HG03520 (cell line): ENCODE results near the gene MYH11.
"Not testable (repeated sequence)": the region's sequence is repeated elsewhere in the genome, so short reads cannot be mapped to it uniquely, and the experiment has no call there.

Source experiments
- ATAC-seq: cut with Tn5 transposase; IDR thresholded peaks from one replicate; pipeline ENCODE4 v1.9.1; 2021; ENCODE audit warnings: mild to moderate bottlenecking, moderate library complexity; ENCODE audit not compliant: unreplicated experiment

The MYH11 gene

DNA sequence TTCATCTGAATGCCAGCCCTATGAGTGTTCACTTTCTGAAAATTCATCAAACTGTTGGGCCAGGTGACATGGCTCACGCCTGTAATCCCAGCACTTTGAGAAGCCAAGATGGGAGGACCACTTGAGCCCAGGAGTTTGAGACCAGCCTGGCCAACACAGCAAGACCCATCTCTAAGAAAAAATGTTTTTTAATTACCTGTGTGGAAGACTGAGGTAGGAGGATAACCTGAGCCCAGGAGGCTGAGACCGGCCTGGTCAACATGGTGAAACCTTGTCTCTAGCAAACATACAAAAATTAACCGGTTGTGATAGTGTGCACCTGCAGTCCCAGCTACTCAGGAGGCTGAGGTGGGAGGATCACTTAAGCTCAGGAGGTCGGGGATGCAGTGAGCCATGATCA, 10.3 kb downstream of the MYH11 start:
- ATAC-seq, result no peak

GRCh38 chr16:15843635-15844279, 13.1 kb downstream of the MYH11 start:
- no peak for ATAC-seq

- not testable (repeated sequence) for ATAC-seq
Measured at GRCh38 chr16:15839204-15839603, 17.6 kb downstream of the MYH11 start.

- ATAC-seq, result no peak
Measured at GRCh38 chr16:15837761-15838160, 19.1 kb downstream of the MYH11 start.

DNA sequence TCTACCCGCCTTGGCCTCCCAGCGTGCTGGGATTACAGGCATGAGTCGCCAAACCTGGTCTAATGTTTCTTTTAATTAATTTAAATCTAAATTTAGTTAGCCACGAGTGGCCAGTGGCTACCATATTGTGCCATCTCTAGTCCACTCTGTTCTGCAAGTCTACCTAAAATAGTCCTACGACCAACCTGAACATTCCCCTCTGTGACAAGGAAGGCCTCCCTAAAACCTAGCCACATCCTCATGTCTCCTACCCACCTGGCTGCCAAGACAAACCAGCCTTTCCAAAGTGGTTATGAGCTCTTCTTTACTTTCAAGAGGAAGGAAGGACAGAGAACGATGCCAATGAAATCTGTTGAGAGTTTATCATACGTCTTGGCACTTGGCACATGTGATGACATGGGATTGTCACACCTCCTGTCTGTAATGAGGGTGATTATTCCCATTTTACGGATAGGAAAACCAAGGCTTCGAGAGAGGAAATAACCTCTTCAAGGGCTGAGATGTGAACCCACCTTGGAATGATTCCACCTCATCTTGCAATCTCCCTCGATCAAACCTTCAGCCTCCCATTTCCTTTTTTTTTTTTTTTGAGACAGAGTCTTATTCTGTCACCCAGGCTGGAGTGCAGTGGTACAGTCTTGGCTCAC, 19.7 kb downstream of the MYH11 start:
- no peak for ATAC-seq

DNA sequence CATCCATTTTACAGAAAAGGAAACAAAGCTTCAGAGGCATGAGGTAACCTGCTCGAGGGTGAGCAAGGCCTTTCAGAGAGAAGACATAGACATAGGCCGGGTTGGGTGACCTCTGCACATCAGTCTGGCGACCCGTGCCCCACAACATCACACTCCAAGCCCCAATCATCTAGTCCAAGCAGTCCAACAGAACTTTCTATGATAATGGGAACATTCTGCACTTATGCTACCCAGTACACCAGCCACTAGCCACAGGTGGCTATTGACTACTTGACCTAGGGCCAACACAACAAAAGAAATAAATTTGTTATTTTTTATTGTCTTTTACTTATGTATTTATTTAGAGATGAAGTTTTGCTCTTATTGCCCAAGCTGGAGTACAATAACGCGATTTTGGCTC, 20.8 kb downstream of the MYH11 start:
- ATAC-seq, result no peak

GRCh38 chr16:15835136-15835878, 21.5 kb downstream of the MYH11 start:
- ATAC-seq, result no peak

DNA sequence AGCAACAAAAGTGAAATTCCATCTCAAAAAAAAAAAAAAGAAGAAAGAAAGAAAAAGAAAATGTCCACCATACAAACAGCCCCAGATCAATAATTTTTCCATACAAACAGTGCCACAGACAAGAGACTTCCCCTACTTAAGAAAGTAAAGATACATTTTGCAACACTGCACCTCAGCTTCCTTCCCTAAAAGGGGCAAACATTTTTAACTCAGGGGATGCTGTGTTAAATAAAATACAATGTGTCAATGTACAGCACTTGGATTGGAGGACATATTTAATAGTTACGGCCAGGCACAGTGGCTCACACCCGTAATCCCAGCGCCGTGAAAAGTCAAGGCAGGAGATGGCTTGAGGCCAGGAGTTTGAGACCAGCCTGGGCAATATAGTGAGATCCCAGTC, 22.3 kb downstream of the MYH11 start:
- ATAC-seq, result no peak

DNA sequence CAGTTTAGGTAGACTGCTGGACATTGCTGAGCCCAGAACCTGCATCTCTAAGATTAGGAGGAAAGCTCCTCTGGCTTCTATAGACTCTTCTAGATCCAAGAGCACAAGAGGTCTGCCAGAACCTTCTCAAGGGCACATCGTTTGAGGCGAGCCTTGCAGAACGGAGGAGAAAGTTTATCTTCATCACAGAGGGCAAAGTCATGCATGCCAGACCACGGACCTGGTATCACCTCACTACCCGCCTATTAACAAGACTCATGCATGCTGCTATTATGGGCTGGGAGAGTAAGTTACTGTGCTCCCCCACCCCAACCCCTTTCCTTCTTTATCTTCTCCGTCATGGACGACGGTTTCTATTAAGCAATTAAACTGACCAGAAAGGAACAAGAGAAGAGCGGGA, 23.3 kb downstream of the MYH11 start:
- ATAC-seq, result no peak

DNA sequence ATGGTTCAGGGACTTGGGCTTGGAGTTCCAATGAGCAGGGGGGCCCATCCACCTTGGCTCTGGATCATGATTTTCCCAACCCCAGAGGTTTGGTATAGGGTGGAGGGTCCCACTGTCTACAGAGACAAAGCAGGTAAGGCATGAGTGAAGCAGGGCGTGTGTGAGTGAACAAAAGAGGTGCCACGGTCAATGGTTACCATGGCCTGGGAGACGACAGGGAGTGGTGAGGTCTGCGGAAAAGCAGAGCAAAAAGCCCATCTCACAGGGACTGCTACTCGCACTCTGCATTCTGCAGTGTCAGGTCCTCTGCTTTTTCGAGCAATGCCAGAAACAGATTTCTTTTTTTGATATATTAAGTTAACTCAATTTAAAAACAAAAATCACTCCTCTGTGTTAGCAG, 24.6 kb downstream of the MYH11 start:
- ATAC-seq, result no peak

- no peak for ATAC-seq
Measured at GRCh38 chr16:15830832-15831451, 25.9 kb downstream of the MYH11 start.

DNA sequence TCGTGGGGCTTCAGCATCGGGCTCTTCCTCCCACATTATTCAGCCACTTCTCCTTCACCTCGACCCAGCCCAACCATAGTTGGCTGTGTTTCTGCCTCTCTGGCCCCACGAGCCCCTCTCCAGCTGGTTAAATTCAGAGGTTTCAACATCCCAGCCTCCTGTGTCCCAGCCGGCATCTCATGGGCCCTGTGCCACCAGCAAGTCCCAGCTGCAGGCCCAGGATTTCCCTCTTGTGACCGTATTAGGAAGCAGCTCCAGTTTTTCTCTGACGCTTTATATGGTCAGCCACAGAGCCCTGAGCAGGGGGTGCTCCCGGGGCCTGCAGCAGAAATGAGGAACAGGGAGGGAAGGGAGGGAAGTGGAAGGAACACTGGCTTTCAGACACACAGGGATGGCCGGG, 27.4 kb downstream of the MYH11 start:
- ATAC-seq, result no peak

DNA sequence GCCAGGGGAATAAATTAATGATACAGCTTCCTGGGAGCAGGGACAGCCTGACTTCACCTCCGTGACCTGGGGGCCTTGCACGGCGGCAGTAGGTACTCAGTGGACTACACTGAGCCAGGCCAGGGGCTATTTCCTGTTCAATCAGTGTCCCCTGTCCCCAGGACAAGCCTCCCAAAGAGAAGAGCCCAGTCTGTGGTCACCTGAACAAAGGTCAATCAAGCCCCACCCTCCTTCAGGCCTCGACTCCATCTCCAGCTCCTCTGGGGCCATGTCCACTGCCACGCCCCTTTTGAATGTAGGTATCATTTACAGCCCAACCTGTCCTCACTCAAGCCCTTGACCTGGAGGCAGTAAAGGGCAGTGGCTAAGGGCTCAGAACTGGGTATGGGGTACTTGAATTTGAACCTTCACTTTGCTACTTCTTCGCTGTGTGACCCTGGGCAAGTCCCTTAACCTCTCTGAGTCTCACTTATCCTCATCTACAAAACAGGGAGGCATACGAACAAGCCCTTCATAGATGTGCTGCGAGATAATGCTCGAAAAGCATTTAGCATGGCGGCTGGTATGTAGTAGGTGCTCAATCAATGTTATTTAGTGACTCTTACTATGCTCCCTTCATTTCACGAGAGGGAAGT, 29.0 kb downstream of the MYH11 start:
- no peak for ATAC-seq

GRCh38 chr16:15827299-15827698, 29.5 kb downstream of the MYH11 start:
- ATAC-seq, result no peak

DNA sequence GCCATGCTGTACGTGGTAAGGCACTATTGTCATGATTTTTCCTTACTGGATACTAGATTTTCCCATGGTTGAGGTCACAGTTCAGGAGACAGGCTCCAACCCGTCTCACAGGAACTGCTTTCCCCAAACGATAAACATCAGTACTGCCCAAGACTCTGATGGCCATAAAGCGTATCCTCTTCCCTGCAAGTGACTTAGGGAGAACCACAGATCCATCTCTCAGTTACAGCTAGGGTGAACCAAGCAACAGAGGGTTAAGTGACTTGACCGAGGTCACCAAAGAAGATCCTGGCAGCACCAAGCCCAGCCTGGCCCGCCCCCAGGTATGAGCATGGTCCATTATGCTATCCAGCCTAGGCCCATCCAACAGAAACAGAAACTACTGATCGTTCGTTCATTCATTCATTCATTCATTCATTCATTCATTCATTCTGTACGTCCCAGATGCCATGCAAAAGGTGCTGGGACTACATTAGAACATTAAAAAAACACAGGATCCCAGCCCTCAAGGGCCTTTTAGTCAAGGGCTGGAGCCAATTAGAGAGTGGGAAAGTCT, 31.0 kb downstream of the MYH11 start:
- no peak for ATAC-seq

DNA sequence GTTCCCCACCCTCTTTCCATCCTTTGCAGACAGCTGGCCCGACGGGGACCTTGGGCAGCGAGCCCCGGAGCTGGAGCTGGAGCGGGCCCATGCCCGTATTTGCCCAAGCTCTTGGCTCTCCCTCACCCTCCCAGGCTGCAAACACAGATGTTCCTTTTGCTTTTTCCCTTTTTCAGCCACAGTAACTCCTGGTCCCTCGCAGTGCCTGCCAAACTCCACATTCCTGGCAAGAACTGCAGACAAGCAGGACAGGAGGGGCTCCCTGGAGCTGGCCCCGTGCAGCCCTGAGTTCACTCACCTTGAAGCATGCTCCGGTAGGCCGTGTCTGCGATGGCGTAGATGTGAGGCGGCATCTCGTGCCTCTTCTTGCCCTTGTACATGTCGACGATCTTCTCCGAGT, 33.9 kb downstream of the MYH11 start:
- no peak for ATAC-seq

DNA sequence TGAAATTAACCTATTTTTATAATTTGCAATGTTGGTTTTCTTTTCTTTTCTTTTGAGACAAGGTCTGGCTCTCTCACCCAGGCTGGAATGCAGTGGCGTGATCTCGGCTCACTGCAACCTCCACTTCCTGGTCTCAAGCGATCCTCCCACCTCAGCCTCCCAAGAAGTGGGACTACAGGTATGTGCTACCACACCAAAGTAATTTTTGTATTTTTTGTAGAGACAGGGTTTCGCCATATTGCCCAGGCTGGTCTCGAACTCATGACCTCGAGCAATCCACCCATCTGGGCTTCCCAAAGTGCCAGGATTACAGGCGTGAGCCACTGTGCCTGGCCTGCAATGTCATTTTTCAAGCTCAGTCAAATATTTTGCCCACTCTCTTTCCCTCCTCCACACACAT, 36.0 kb downstream of the MYH11 start:
- ATAC-seq, result no peak

DNA sequence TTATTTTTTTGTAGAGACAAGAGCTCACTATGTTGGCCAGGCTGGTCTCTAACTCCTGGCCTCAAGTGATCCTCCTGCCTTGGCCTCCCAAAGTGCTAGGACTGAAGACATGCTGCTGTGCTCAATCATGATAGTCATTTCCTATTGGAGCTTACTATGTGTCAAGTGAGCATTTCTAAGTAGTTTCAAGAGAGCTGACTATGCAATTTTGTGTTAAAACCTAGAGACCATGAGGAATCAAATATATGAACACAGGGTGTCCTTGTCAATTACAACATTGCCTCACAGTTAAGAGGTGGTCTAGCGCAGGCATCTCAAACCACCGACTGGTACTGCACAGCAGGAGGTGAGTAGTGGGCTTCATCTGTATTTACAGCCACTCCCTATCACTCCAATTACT, 37.8 kb downstream of the MYH11 start:
- ATAC-seq, result no peak

DNA sequence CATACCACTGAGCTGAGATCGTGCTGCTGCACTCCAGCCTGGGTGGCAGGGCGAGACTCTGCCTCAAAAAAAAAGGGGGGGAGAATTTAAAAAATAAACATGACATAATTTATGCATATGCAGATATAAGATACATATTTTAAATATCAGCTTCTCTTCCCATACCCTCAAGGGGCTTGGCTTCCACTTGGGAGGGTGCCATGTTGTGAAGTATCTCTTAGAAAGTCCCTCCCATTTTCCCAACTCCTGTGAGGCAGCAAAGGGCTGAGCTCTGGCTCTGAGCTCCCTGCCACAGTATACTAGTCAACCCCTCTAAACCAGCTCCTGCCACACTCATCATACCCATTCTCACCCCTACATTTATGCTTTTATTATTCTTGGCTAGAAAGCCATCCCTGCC, 39.4 kb downstream of the MYH11 start:
- ATAC-seq, result no peak

- no peak for ATAC-seq
Measured at GRCh38 chr16:15816228-15816627, 40.6 kb downstream of the MYH11 start.

- ATAC-seq, result not testable (repeated sequence)
Measured at GRCh38 chr16:15812401-15812750, 44.5 kb downstream of the MYH11 start.
